Transverse colon (tissue), 4 donors: ENCODE data around the gene RASSF7. TPM values are rescaled to one million over a fixed set of nuclear protein-coding genes. Genes with fewer than 3 reads are reported as not detected.

ENCODE experiments used
- DNase-seq: peaks from one replicate; pipeline ENCODE4 v3.0.0-alpha.2; 2019
- H3K27ac ChIP-seq, 4 donors: fragments of 200-600 bp; sonication (generic); 2 replicates each; pipeline ENCODE4 v1.5.1; 2016 to 2018; ENCODE audit warnings: inconsistent platforms in 4 of 4
- H3K27me3 ChIP-seq: fragments of 200-600 bp; sonication (generic); 2 replicates; pipeline ENCODE4 v1.5.1; 2017; ENCODE audit warnings: inconsistent platforms
- H3K36me3 ChIP-seq, 4 donors: fragments of 200-600 bp; sonication (generic); 2 replicates each; pipeline ENCODE4 v1.5.1; 2017 to 2019; ENCODE audit warnings: inconsistent platforms in 4 of 4
- H3K4me1 ChIP-seq, 4 donors: fragments of 200-600 bp; sonication (generic); 2 replicates each; pipeline ENCODE4 v1.5.1; 2017 to 2020; ENCODE audit warnings: inconsistent platforms in 4 of 4
- H3K4me3 ChIP-seq, 4 donors: fragments of 200-600 bp; sonication (generic); 1 replicate in 1 of 4; 2 replicates in 3 of 4; pipeline versions ENCODE4 v1.5.1 to v1.6.1; 2017 to 2019; ENCODE audit warnings: inconsistent platforms in 4 of 4
- H3K9me3 ChIP-seq, 2 donors: fragments of 200-600 bp; sonication (generic); 2 replicates each; pipeline ENCODE4 v1.5.1; 2017 to 2019; ENCODE audit warnings: inconsistent platforms in 2 of 2
- EP300 ChIP-seq: sonication (generic); formaldehyde crosslinking; IDR thresholded peaks from one replicate; pipeline ENCODE4 v1.6.1; 2017; ENCODE audit warnings: antibody characterized with exemption, low read depth
- POLR2A ChIP-seq: fragments of 450-650 bp; IDR thresholded peaks from one replicate; pipeline ENCODE4 v1.6.1; 2016; ENCODE audit warnings: antibody characterized with exemption, mild to moderate bottlenecking, moderate library complexity
- POLR2AphosphoS5 ChIP-seq, 3 donors: sonication (generic); formaldehyde crosslinking; IDR thresholded peaks; one replicate each; pipeline ENCODE4 v1.6.1; 2016; ENCODE audit warnings: antibody characterized with exemption in 3 of 3
- WGBS, 2 donors: methylation state at CpG; one replicate each; pipeline ENCODE4 v1.1.5; 2018; ENCODE audit warnings: low coverage in 1 of 2; 5-methylcytosine and 5-hydroxymethylcytosine counted together
- in situ Hi-C, 4 donors: fragments of 200-750 bp; cut with MboI; loops; one replicate each; pipeline versions ENCODE4 v1.15.0 to v1.15.1; 2017; ENCODE audit warnings: low sequenced_read_pairs in 3 of 4, low pct_ligation_motif_present in 1 of 4, low pct_unique_long_range_greater_than_20kb in 1 of 4
- intact Hi-C: fragments of 100-400 bp; cut with DNase I; formaldehyde crosslinking; loops from one replicate; pipeline ENCODE4 v1.15.1; 2023; ENCODE audit warnings: low total_unique reads
- total RNA-seq, 4 donors: library from RNA; depleted of rRNA; stranded (reverse); fragments of >200 nt; gene quantifications; one replicate each; pipeline ENCODE4 v1.1.0, GENCODE V29; 2016
- TF ChIP-seq, protein P1 (sequence below), 5 experiments: fragments of 200-600 bp in 3 of 5; fragments of 450-650 bp in 2 of 5; sonication (generic) in 3 of 5; IDR thresholded peaks; 1 replicate in 2 of 5; 2 replicates in 3 of 5; pipeline ENCODE4 v1.5.1; 2016 to 2017; ENCODE audit warnings: antibody characterized with exemption in 5 of 5, inconsistent platforms in 3 of 5, mild to moderate bottlenecking in 2 of 5, moderate library complexity in 1 of 5

The RASSF7 gene
- total RNA-seq, 4 donors from 2014 or later: 131 to 247 (median 213) TPM

DNA sequence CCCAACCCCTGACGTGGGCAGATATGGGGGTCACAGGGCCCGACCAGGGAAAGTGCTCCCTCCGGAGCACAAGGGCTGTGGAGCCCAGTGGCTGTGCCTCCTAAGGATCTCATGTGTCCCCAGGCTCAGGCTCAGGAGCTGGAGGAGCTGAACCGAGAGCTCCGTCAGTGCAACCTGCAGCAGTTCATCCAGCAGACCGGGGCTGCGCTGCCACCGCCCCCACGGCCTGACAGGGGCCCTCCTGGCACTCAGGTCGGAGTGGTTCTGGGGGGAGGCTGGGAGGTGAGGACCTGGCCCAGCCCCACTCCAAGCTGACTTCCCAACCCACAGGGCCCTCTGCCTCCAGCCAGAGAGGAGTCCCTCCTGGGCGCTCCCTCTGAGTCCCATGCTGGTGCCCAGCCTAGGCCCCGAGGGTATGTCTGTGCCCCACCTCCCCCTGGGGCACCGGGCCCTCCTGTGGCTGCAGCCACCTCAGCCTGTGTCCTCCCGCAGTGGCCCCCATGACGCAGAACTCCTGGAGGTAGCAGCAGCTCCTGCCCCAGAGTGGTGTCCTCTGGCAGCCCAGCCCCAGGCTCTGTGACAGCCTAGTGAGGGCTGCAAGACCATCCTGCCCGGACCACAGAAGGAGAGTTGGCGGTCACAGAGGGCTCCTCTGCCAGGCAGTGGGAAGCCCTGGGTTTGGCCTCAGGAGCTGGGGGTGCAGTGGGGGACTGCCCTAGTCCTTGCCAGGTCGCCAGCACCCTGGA is 2.5 kb downstream of the RASSF7 start:
- DNase-seq: no peak
- H3K9me3 ChIP-seq: no peaks in the 10 kb centered on the region
- H3K4me3 ChIP-seq: no peak overlapping the region
- 88% methylated on average over 14 of the region's 18 CpGs; no CpG with 5 or more reads in 1 of the 2 donors for WGBS, 2 donors
- no peaks in the 10 kb centered on the region for H3K27me3 ChIP-seq
- intact Hi-C loops: no loop called here
- in situ Hi-C loops: no loop called here
- H3K27ac ChIP-seq: no peak overlapping the region
- no peaks in the 10 kb centered on the region for H3K36me3 ChIP-seq
- TF ChIP-seq, protein P1, sequence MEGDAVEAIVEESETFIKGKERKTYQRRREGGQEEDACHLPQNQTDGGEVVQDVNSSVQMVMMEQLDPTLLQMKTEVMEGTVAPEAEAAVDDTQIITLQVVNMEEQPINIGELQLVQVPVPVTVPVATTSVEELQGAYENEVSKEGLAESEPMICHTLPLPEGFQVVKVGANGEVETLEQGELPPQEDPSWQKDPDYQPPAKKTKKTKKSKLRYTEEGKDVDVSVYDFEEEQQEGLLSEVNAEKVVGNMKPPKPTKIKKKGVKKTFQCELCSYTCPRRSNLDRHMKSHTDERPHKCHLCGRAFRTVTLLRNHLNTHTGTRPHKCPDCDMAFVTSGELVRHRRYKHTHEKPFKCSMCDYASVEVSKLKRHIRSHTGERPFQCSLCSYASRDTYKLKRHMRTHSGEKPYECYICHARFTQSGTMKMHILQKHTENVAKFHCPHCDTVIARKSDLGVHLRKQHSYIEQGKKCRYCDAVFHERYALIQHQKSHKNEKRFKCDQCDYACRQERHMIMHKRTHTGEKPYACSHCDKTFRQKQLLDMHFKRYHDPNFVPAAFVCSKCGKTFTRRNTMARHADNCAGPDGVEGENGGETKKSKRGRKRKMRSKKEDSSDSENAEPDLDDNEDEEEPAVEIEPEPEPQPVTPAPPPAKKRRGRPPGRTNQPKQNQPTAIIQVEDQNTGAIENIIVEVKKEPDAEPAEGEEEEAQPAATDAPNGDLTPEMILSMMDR (IDR thresholded peaks at IDR 0.05): no peak
- no peak for TF ChIP-seq POLR2AphosphoS5 (IDR thresholded peaks at IDR 0.05)
- no peak for TF ChIP-seq POLR2A
- no peak for TF ChIP-seq EP300
- peaks cover 16 to 40% (median 37%) of the 10 kb centered on the region in 4 donors for H3K4me1 ChIP-seq

DNA sequence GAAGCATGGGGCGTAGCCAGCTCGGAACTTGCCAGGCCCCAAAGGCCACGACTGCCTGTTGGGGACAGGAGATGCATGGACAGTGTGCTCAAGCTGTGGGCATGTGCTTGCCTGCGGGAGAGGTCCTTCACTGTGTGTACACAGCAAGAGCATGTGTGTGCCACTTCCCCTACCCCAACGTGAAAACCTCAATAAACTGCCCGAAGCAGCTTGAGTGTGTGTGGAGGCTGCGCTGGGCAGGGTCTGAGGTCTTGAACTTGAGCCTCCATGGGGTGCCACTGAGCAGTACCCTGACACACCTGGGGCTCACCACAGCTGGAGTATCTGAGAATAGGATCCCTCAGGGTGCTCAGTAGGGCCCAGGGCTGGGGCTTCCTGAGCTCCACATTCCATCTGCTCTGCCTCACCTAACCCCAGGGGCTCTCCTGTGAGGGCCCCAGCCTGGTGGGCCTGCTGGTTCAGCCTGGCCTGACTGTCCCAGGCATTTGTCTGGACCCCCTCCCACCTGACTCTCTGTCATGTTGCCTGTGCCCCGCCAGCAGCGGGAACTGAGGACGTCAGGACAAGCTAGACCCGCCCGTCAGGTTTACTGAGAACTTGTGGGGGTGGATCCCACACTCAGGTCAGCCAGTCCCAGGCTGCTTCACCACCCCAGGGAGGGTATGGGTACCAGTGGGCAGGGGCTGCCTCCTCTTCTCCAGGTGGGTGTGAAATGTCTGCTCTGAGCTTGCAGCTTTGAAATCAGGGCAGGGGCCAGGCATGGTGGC is 3.2 kb downstream of the RASSF7 start:
- no peaks in the 10 kb centered on the region for H3K36me3 ChIP-seq
- no peaks in the 10 kb centered on the region for H3K9me3 ChIP-seq
- no peak overlapping the region for H3K27ac ChIP-seq
- TF ChIP-seq POLR2AphosphoS5 (IDR thresholded peaks at IDR 0.05): no peak
- no peak for TF ChIP-seq EP300
- TF ChIP-seq, protein P1 (IDR thresholded peaks at IDR 0.05): no peak
- TF ChIP-seq POLR2A: no peak
- in situ Hi-C loops: no loop called here
- no peaks in the 10 kb centered on the region for H3K27me3 ChIP-seq
- no peak for DNase-seq
- H3K4me3 ChIP-seq: no peak overlapping the region
- peaks cover 17 to 43% (median 39%) of the 10 kb centered on the region in 4 donors for H3K4me1 ChIP-seq
- WGBS, 2 donors: 72% methylated on average over 10 of the region's 12 CpGs; no CpG with 5 or more reads in 1 of the 2 donors
- intact Hi-C loops: no loop called here

DNA sequence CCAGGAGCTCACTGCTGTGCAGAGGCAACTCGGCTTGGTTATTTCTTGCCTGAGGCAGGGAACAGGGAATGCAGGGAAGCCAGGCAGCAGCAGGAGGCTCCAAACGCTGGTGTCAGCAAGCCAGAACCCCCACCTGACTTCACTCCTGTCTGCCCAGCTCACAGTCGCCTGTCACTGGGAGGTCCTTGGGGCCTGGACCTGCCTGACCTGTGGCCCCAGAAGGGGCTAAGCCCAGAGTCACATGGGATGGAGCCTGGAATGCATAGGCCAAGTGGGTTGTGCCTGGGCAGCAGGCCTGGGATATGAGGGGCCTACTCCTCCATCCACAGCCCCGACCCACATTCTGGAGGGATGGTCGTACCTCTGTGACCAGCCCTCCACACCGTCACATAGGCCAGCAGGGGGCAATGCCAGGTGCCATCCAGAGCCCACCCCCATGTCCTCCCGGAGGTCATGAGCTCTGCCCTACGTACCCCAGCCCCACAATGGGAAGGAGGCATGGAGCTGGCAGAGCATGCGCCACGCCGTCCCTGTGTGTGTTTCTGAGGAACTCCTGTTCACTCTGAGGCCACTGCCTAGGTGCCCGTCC is 5.2 kb downstream of the RASSF7 start:
- WGBS, 2 donors: 84% methylated on average over 10 of the region's 12 CpGs; no CpG with 5 or more reads in 1 of the 2 donors
- Histone ChIP-seq H3K4me3 (no peak overlapping the region), H3K27ac (no peak overlapping the region), H3K9me3 (no peaks in the 10 kb centered on the region), H3K36me3 (no peaks in the 10 kb centered on the region), H3K4me1 (peaks cover 17 to 37% (median 32%) of the 10 kb centered on the region in 4 donors), H3K27me3 (no peaks in the 10 kb centered on the region)
- TF ChIP-seq POLR2AphosphoS5 (IDR thresholded peaks at IDR 0.05) (peak in 1 of 3 donors; percentile 4), EP300 (no peak), POLR2A (peak; percentile 27)
- TF ChIP-seq, protein P1 (IDR thresholded peaks at IDR 0.05): no peak
- intact Hi-C loops (no loop called here), in situ Hi-C loops (no loop called here)
- DNase-seq: no peak
